ENCODE results near the gene USHBP1. TPM values are rescaled to one million over a fixed set of nuclear protein-coding genes. Genes with fewer than 3 reads are reported as not detected.

Gene USHBP1
- total and polyA plus RNA-seq, 2 of the 13 experiments (the other 11 are each of a cell fraction or from before 2014, with no cell fraction given) = 0.15 to 1.5 TPM

DNA sequence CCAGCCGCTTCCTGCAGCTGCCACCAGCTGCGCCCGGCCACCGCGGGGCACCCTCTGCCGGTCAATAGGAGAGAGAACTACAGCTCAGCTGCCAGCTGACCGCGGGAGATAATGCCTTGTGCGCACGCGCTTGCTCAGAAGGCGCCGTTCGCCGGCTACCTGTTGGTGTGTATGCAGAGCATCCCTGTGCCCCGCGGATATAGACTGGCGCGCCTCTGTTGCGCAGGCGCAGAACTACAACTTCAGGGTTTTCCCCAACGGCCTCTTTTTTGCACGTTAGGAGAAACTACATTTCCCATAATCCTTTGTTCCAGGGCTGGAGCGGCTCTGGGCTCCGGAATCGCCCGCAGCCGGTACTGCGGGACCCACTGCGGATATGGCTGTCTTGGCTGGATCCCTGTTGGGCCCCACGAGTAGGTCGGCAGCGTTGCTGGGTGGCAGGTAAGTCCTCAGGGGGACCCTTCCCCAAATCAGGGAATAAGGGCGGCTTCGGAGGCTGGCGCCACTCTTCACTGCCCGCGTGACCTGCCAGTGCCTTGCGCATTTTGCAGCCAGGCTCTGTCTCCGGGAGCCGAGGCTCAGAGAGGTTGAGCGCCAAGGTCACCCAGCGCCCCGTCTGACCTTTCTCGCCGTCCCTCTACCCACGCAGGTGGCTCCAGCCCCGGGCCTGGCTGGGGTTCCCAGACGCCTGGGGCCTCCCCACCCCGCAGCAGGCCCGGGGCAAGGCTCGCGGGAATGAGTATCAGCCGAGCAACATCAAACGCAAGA, 41.2 kb upstream of the USHBP1 start, which contains the start of gene MRPL34 (continued):
- TF ChIP-seq RXRB (CRISPR knock-in tag; IDR thresholded peaks at IDR 0.05; ENCODE audit: borderline replicate concordance) (no peak; the same call in 1 of the 2 replicates), POLR2AphosphoS5 (IDR thresholded peaks at IDR 0.05; ENCODE audit: low read depth, low read length) (peak; percentile 84), ZNF329 (CRISPR knock-in tag; IDR thresholded peaks at IDR 0.05; ENCODE audit: low read depth) (0 out of 2 replicates have a peak, but pooled peaks have one; percentile 17), REPIN1 (CRISPR knock-in tag; IDR thresholded peaks at IDR 0.05; ENCODE audit: borderline replicate concordance, low read depth) (peak; percentile 91), BRF2 (CRISPR knock-in tag; IDR thresholded peaks at IDR 0.05) (peak; percentile 6; the same call in 1 of the 2 replicates), TFDP2 (CRISPR knock-in tag; IDR thresholded peaks at IDR 0.05) (peak; percentile 72), ZFP36L1 (CRISPR knock-in tag; IDR thresholded peaks at IDR 0.05) (peak; percentile 48; the same call in 1 of the 2 replicates), ATAD3A (CRISPR knock-in tag; IDR thresholded peaks at IDR 0.05) (no peak; the same call in 1 of the 2 replicates), YY1 (IDR thresholded peaks at IDR 0.05; ENCODE audit: insufficient read depth, insufficient replicate concordance, low read depth, low read length) (peak; percentile 68), DMAP1 (CRISPR knock-in tag; IDR thresholded peaks at IDR 0.05) (peak; percentile 86), THAP8 (CRISPR knock-in tag; IDR thresholded peaks at IDR 0.05; ENCODE audit: borderline replicate concordance) (no peak), PHF21A (CRISPR knock-in tag; IDR thresholded peaks at IDR 0.05) (peak; percentile 89), SOX5 (CRISPR knock-in tag; IDR thresholded peaks at IDR 0.05; ENCODE audit: borderline replicate concordance) (peak; percentile 56; the same call in 1 of the 2 replicates), BCL6 (CRISPR knock-in tag; IDR thresholded peaks at IDR 0.05) (peak; percentile 62), ZNF441 (CRISPR knock-in tag; IDR thresholded peaks at IDR 0.05; ENCODE audit: borderline replicate concordance) (no peak), SPEN (CRISPR knock-in tag; IDR thresholded peaks at IDR 0.05; ENCODE audit: low read depth) (0 out of 2 replicates have a peak, but pooled peaks have one; percentile 41), KLF16 (CRISPR knock-in tag; IDR thresholded peaks at IDR 0.05) (peak in 1 of 2 experiments; percentile 68; a peak in 1 of 4 replicates), ZNF619 (CRISPR knock-in tag; IDR thresholded peaks at IDR 0.05) (0 out of 2 replicates have a peak, but pooled peaks have one; percentile 22), NFKB2 (CRISPR knock-in tag; IDR thresholded peaks at IDR 0.05; ENCODE audit: borderline replicate concordance) (no peak)
- TF ChIP-seq, protein P1, sequence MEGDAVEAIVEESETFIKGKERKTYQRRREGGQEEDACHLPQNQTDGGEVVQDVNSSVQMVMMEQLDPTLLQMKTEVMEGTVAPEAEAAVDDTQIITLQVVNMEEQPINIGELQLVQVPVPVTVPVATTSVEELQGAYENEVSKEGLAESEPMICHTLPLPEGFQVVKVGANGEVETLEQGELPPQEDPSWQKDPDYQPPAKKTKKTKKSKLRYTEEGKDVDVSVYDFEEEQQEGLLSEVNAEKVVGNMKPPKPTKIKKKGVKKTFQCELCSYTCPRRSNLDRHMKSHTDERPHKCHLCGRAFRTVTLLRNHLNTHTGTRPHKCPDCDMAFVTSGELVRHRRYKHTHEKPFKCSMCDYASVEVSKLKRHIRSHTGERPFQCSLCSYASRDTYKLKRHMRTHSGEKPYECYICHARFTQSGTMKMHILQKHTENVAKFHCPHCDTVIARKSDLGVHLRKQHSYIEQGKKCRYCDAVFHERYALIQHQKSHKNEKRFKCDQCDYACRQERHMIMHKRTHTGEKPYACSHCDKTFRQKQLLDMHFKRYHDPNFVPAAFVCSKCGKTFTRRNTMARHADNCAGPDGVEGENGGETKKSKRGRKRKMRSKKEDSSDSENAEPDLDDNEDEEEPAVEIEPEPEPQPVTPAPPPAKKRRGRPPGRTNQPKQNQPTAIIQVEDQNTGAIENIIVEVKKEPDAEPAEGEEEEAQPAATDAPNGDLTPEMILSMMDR (CRISPR knock-in tag; IDR thresholded peaks at IDR 0.05) = peak; percentile 96
- TF ChIP-seq, protein P2, sequence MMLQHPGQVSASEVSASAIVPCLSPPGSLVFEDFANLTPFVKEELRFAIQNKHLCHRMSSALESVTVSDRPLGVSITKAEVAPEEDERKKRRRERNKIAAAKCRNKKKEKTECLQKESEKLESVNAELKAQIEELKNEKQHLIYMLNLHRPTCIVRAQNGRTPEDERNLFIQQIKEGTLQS (CRISPR knock-in tag; IDR thresholded peaks at IDR 0.05) = no peak
- TF ChIP-seq, protein P3, sequence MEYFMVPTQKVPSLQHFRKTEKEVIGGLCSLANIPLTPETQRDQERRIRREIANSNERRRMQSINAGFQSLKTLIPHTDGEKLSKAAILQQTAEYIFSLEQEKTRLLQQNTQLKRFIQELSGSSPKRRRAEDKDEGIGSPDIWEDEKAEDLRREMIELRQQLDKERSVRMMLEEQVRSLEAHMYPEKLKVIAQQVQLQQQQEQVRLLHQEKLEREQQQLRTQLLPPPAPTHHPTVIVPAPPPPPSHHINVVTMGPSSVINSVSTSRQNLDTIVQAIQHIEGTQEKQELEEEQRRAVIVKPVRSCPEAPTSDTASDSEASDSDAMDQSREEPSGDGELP (IDR thresholded peaks at IDR 0.05; ENCODE audit: borderline replicate concordance, low read depth) = peak; percentile 99

Data from HepG2 (cell line).